ENCODE measurements around the gene FUT1. TPM values are rescaled to one million over a fixed set of nuclear protein-coding genes. Genes with fewer than 3 reads are reported as not detected.

Gene FUT1
- total RNA-seq, 1 donor: under 0.01 TPM

GRCh38 chr19:48760504-48761205 lies 8.2 kb upstream of the FUT1 start:
- DNase-seq (ENCODE audit: low read depth): no peak
- TF ChIP-seq, protein P1, sequence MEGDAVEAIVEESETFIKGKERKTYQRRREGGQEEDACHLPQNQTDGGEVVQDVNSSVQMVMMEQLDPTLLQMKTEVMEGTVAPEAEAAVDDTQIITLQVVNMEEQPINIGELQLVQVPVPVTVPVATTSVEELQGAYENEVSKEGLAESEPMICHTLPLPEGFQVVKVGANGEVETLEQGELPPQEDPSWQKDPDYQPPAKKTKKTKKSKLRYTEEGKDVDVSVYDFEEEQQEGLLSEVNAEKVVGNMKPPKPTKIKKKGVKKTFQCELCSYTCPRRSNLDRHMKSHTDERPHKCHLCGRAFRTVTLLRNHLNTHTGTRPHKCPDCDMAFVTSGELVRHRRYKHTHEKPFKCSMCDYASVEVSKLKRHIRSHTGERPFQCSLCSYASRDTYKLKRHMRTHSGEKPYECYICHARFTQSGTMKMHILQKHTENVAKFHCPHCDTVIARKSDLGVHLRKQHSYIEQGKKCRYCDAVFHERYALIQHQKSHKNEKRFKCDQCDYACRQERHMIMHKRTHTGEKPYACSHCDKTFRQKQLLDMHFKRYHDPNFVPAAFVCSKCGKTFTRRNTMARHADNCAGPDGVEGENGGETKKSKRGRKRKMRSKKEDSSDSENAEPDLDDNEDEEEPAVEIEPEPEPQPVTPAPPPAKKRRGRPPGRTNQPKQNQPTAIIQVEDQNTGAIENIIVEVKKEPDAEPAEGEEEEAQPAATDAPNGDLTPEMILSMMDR (IDR thresholded peaks at IDR 0.05; ENCODE audit: insufficient read depth, low read depth, low read length): no peak
- no peak overlapping the region for H3K4me3 ChIP-seq (ENCODE audit: low read depth, low read length)

DNA sequence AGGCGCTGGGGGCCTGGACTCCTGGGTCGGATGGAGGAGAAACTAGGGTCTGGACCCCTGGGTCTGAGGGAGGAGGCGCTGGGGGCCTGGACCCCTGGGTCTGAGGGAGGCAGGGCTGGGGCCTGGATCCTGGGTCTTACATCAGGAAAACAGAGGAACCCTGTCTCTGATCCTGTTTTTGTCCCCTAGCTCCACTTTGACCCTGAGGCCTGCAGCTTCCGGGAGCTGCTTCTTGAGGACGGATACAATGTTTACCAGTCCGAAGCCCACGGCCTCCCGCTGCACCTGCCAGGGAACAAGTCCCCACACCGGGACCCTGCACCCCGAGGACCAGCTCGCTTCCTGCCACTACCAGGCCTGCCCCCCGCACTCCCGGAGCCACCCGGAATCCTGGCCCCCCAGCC lies 5.3 kb upstream of the FUT1 start:
- TF ChIP-seq, protein P1 (IDR thresholded peaks at IDR 0.05; ENCODE audit: insufficient read depth, low read depth, low read length): no peak
- H3K4me3 ChIP-seq (ENCODE audit: low read depth, low read length): no peak overlapping the region
- no peak for DNase-seq (ENCODE audit: low read depth)

GRCh38 chr19:48757089-48757675 lies 4.7 kb upstream of the FUT1 start:
- TF ChIP-seq, protein P1 (IDR thresholded peaks at IDR 0.05; ENCODE audit: insufficient read depth, low read depth, low read length): no peak
- DNase-seq (ENCODE audit: low read depth): no peak
- H3K4me3 ChIP-seq (ENCODE audit: low read depth, low read length): no peak overlapping the region

DNA sequence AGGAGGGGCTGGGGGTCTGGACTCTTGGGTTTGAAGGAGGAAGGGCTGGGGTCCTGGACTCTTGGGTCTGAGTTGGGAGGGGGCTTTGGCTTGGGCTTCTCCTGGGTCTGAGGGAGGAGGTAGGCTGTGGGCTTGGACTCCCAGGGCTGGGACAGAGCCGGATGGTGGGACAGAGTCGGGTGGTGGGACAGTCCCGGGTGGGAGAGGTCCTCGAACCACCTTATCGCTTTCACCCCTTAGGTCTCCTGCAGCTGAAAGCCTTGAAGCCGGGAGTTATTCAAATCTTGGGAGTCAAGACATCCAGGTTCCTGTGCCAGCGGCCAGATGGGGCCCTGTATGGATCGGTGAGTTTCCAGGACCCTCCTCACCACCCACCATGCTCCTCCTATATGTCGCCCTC lies 4.2 kb upstream of the FUT1 start:
- no peak overlapping the region for H3K4me3 ChIP-seq (ENCODE audit: low read depth, low read length)
- DNase-seq (ENCODE audit: low read depth): no peak
- TF ChIP-seq, protein P1 (IDR thresholded peaks at IDR 0.05; ENCODE audit: insufficient read depth, low read depth, low read length): no peak

- no peak for DNase-seq (ENCODE audit: low read depth)
- TF ChIP-seq, protein P1 (IDR thresholded peaks at IDR 0.05; ENCODE audit: insufficient read depth, low read depth, low read length): no peak
- no peak overlapping the region for H3K4me3 ChIP-seq (ENCODE audit: low read depth, low read length)
These were observed 3.8 kb upstream of the FUT1 start for GRCh38 chr19:48756212-48756611.

- TF ChIP-seq, protein P1 (IDR thresholded peaks at IDR 0.05; ENCODE audit: insufficient read depth, low read depth, low read length): no peak
- H3K4me3 ChIP-seq (ENCODE audit: low read depth, low read length): no peak overlapping the region
- no peak for DNase-seq (ENCODE audit: low read depth)
These were observed 3.3 kb upstream of the FUT1 start for GRCh38 chr19:48755787-48756186.

Measured in fibroblast of villous mesenchyme (primary cell).